NOMO-1 (cell line): ENCODE data around the gene FGFR3.

Experiments
- DNase-seq, 2 experiments: peaks; one replicate each; lab custom pipeline; 2025; ENCODE audit not compliant: unreplicated experiment in 2 of 2; lab: John Stamatoyannopoulos, UW

The FGFR3 gene

GRCh38 chr4:1800805-1801204 lies 7.7 kb downstream of the FGFR3 start:
- no peak for DNase-seq

GRCh38 chr4:1801286-1801958 lies 8.3 kb downstream of the FGFR3 start:
- DNase-seq = no peak

GRCh38 chr4:1802151-1802715 lies 9.1 kb downstream of the FGFR3 start:
- DNase-seq = peak; percentile 83 to 86

GRCh38 chr4:1802720-1803522 lies 9.8 kb downstream of the FGFR3 start:
- DNase-seq = no peak

- DNase-seq = no peak
Measured at GRCh38 chr4:1803523-1804423, 10.7 kb downstream of the FGFR3 start.

GRCh38 chr4:1804638-1805492 lies 11.8 kb downstream of the FGFR3 start:
- DNase-seq = no peak

- DNase-seq = no peak
Measured at GRCh38 chr4:1805493-1806222, 12.6 kb downstream of the FGFR3 start.

- no peak for DNase-seq
Measured at GRCh38 chr4:1806223-1806564, 13.1 kb downstream of the FGFR3 start.

- no peak for DNase-seq
Measured at GRCh38 chr4:1806596-1807331, 13.7 kb downstream of the FGFR3 start.

GRCh38 chr4:1807332-1807777 lies 14.3 kb downstream of the FGFR3 start:
- no peak for DNase-seq

- DNase-seq = no peak
Measured at GRCh38 chr4:1808396-1808795, 15.3 kb downstream of the FGFR3 start.

GRCh38 chr4:1808851-1809753 lies 16.0 kb downstream of the FGFR3 start:
- no peak for DNase-seq

GRCh38 chr4:1809754-1810502 lies 16.8 kb downstream of the FGFR3 start:
- DNase-seq = peak; percentile 41 to 77

GRCh38 chr4:1810765-1811164 lies 17.7 kb downstream of the FGFR3 start:
- DNase-seq = no peak

- no peak for DNase-seq
Measured at GRCh38 chr4:1812720-1813119, 19.6 kb downstream of the FGFR3 start.

GRCh38 chr4:1813231-1813630 lies 20.1 kb downstream of the FGFR3 start:
- DNase-seq = no peak

GRCh38 chr4:1813915-1814314 lies 20.8 kb downstream of the FGFR3 start:
- DNase-seq = no peak
